K562 (cell line): ENCODE results near the gene ENOX2. TPM values are rescaled to one million over a fixed set of nuclear protein-coding genes. Genes with fewer than 3 reads are reported as not detected.

Experiments
- CBFA2T2 ChIP-seq: fragments of 450-650 bp; conservative IDR thresholded peaks from 2 replicates; pipeline ENCODE4 v1.6.1; 2017; ENCODE audit warnings: mild to moderate bottlenecking
- CEBPG ChIP-seq, 3 experiments: fragments of 200-800 bp in 1 of 3; sonication (Bioruptor generic) in 1 of 3; sonication (generic) in 1 of 3; formaldehyde crosslinking in 1 of 3; IDR thresholded peaks in 2 of 3; conservative IDR thresholded peaks in 1 of 3; 2 replicates each; pipeline versions ENCODE4 v1.6.1 to v1.8.0; 2016 to 2022; ENCODE audit warnings: missing compliant biosample characterization in 2 of 3, missing genetic modification characterization in 2 of 3, mild to moderate bottlenecking in 1 of 3, missing genetic modification reagents in 1 of 3
- SMC3 ChIP-seq: conservative IDR thresholded peaks from 2 replicates; pipeline ENCODE4 v1.6.1; 2011; ENCODE audit warnings: low read depth, low read length, improper control_type of control experiment; ENCODE audit not compliant: insufficient read depth
- ZFX ChIP-seq: sonication (generic); formaldehyde crosslinking; IDR thresholded peaks from 2 replicates; pipeline ENCODE4 v1.8.0; 2022; ENCODE audit warnings: mild to moderate bottlenecking, missing genetic modification reagents, moderate library complexity
- polyA plus RNA-seq, 8 experiments: library from polyadenylated mRNA; depleted of rRNA in 4 of 8; stranded (reverse) in 5 of 8; unstranded in 3 of 8; fragments of >200 nt; fragmentation: Nextera tagmentation in 2 of 8; fragmentation: Illumina TruSeq in 1 of 8; extraction: Ambion mirVana in 2 of 8; extraction: Trizol in 1 of 8; gene quantifications; 2 replicates each; pipeline versions ENCODE4 v1.2.1 to v1.2.3, GENCODE V29; 2011 to 2014; ENCODE audit warnings: inconsistent platforms in 1 of 8, missing spikeins in 1 of 8
- total RNA-seq, 7 experiments: library from RNA; depleted of rRNA in 6 of 7; stranded (reverse); fragments of >200 nt in 6 of 7; fragmentation: Illumina TruSeq in 2 of 7; extraction: Trizol in 2 of 7; gene quantifications; 2 replicates each; pipeline versions ENCODE4 v1.2.1 to v1.2.3, GENCODE V29; 2011 to 2021; ENCODE audit warnings: low replicate concordance in 1 of 7
- TF ChIP-seq, protein P1 (sequence below), 2 experiments: fragments of 450-650 bp; IDR thresholded peaks; 2 replicates each; pipeline ENCODE4 v1.6.1; 2018; ENCODE audit warnings: mild to moderate bottlenecking in 2 of 2, low read depth in 1 of 2; ENCODE audit not compliant: partially characterized antibody in 2 of 2

The ENOX2 gene
- total and polyA plus RNA-seq, 9 of the 15 experiments (the other 6 are each of a cell fraction or from before 2014, with no cell fraction given), result 6.1 to 24.0 (median 13.8) TPM

DNA sequence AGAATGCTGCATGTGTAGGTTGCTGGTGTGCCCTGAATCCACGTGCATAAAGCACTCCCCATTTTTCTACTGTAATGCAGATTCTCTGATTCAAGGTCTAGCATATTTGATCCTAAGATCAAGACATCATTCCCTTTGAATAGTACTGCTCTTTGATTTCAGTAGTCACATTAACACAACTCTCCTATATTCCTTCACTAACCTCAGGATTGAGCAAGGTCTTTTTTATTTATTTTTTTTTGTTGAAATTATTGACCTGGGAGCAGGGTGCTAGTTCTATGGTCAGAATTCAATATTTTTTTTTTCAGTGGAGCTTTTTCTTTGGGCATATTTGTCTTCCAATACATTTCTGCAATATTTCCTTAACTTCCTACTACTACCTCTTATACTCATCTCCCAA is 255.5 kb downstream of the ENOX2 start (continued):
- TF ChIP-seq, protein P1, sequence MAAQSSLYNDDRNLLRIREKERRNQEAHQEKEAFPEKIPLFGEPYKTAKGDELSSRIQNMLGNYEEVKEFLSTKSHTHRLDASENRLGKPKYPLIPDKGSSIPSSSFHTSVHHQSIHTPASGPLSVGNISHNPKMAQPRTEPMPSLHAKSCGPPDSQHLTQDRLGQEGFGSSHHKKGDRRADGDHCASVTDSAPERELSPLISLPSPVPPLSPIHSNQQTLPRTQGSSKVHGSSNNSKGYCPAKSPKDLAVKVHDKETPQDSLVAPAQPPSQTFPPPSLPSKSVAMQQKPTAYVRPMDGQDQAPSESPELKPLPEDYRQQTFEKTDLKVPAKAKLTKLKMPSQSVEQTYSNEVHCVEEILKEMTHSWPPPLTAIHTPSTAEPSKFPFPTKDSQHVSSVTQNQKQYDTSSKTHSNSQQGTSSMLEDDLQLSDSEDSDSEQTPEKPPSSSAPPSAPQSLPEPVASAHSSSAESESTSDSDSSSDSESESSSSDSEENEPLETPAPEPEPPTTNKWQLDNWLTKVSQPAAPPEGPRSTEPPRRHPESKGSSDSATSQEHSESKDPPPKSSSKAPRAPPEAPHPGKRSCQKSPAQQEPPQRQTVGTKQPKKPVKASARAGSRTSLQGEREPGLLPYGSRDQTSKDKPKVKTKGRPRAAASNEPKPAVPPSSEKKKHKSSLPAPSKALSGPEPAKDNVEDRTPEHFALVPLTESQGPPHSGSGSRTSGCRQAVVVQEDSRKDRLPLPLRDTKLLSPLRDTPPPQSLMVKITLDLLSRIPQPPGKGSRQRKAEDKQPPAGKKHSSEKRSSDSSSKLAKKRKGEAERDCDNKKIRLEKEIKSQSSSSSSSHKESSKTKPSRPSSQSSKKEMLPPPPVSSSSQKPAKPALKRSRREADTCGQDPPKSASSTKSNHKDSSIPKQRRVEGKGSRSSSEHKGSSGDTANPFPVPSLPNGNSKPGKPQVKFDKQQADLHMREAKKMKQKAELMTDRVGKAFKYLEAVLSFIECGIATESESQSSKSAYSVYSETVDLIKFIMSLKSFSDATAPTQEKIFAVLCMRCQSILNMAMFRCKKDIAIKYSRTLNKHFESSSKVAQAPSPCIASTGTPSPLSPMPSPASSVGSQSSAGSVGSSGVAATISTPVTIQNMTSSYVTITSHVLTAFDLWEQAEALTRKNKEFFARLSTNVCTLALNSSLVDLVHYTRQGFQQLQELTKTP (IDR thresholded peaks at IDR 0.05; ENCODE audit: low read depth in 1 of 2, partially characterized antibody in 2 of 2), result no peak
- TF ChIP-seq CBFA2T2, result no peak
- TF ChIP-seq ZFX (CRISPR knock-in tag), result no peak
- TF ChIP-seq SMC3, result no peak
- TF ChIP-seq CEBPG (CRISPR knock-in tag; IDR thresholded peaks at IDR 0.05), result no peak
- TF ChIP-seq CEBPG (tag; conservative IDR thresholded peaks at IDR 0.05 in 1 of 2, IDR thresholded peaks at IDR 0.05 in 1 of 2), result no peak
